ENCODE measurements around the gene LRRC71. TPM values are rescaled to one million over a fixed set of nuclear protein-coding genes. Genes with fewer than 3 reads are reported as not detected.

LRRC71 gene
- total RNA-seq, 2 experiments from 2014 or later = not detected

DNA sequence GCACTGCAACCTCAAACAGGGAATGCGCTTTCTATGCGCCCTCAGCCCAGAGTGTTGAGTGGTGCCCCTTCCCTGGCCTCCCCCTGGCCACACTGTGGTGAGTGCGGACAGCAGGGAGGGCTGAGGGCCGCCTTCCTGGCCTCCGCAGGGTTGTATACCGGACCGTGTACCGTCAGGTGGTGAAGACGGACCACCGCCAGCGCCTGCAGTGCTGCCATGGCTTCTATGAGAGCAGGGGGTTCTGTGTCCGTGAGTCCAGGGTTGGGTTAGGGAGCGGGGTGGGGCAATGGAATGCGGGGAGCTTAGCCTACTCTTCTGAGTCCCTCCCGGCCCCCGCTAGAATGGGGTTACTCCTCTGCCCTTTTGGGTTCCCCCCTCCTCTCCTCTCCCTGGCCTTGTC lies 15.3 kb upstream of the LRRC71 start:
- Mint-ChIP-seq H3K9me3 (no peaks in the 10 kb centered on the region), H3K27ac (no peak overlapping the region), H3K4me3 (no peak overlapping the region), H3K36me3 (ENCODE audit: low read depth) (no peaks in the 10 kb centered on the region), H3K4me1 (ENCODE audit: low read depth) (no peaks in the 10 kb centered on the region), H3K27me3 (peaks cover 6% of the 10 kb centered on the region)
- POLR2A ChIA-PET = no interaction called here
- intact Hi-C loops (cut with DNase I, micrococcal nuclease) = no loop called here
- Histone ChIP-seq H3K27ac (ENCODE audit: low read depth in 1 of 2, low read length in 2 of 2) (no peak overlapping the region), H3K9me3 (ENCODE audit: control insufficient read depth in 1 of 2, insufficient read depth in 1 of 2, low read length in 2 of 2) (peaks cover 0 to 18% of the 10 kb centered on the region in 2 experiments), H3K36me3 (ENCODE audit: insufficient read depth, low read length) (no peaks in the 10 kb centered on the region), H3K4me3 (ENCODE audit: low read length) (no peak overlapping the region), H3K4me1 (ENCODE audit: insufficient read depth, low read length) (no peaks in the 10 kb centered on the region), H3K27me3 (ENCODE audit: control insufficient read depth in 1 of 2, insufficient read depth in 2 of 2, low read length in 2 of 2) (peaks cover 0 to 5% of the 10 kb centered on the region in 2 experiments)
- no peak for DNase-seq
- TF ChIP-seq, protein P1, sequence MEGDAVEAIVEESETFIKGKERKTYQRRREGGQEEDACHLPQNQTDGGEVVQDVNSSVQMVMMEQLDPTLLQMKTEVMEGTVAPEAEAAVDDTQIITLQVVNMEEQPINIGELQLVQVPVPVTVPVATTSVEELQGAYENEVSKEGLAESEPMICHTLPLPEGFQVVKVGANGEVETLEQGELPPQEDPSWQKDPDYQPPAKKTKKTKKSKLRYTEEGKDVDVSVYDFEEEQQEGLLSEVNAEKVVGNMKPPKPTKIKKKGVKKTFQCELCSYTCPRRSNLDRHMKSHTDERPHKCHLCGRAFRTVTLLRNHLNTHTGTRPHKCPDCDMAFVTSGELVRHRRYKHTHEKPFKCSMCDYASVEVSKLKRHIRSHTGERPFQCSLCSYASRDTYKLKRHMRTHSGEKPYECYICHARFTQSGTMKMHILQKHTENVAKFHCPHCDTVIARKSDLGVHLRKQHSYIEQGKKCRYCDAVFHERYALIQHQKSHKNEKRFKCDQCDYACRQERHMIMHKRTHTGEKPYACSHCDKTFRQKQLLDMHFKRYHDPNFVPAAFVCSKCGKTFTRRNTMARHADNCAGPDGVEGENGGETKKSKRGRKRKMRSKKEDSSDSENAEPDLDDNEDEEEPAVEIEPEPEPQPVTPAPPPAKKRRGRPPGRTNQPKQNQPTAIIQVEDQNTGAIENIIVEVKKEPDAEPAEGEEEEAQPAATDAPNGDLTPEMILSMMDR (IDR thresholded peaks at IDR 0.05) = no peak
- no peak for ATAC-seq (ENCODE audit: poor library complexity)
- CTCF ChIA-PET = no interaction called here

DNA sequence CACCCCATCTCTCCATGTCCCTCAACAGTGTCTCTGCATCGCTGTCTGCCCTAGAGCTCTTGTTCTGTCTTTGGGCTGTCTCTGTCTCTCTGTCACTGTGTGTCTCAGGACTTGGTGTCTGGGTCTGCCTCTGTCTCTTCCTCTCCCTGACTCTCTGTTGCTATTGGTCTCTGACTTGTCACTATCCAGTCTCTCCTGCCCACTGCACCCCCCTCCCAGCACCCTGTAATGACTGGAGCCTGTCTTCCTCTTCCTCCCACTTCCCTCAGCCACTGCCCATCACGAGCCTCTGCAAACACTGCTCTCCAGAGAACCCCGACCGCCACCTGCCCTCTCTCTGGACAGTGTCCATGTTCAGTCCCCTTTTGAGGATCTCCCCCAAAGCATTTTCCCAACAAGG lies 14.8 kb upstream of the LRRC71 start:
- Histone ChIP-seq H3K9me3 (ENCODE audit: control insufficient read depth in 1 of 2, insufficient read depth in 1 of 2, low read length in 2 of 2) (peaks cover 0 to 18% of the 10 kb centered on the region in 2 experiments), H3K27me3 (ENCODE audit: control insufficient read depth in 1 of 2, insufficient read depth in 2 of 2, low read length in 2 of 2) (peaks cover 0 to 5% of the 10 kb centered on the region in 2 experiments), H3K27ac (ENCODE audit: low read depth in 1 of 2, low read length in 2 of 2) (no peak overlapping the region), H3K4me3 (ENCODE audit: low read length) (no peak overlapping the region), H3K36me3 (ENCODE audit: insufficient read depth, low read length) (no peaks in the 10 kb centered on the region), H3K4me1 (ENCODE audit: insufficient read depth, low read length) (no peaks in the 10 kb centered on the region)
- TF ChIP-seq, protein P1 (IDR thresholded peaks at IDR 0.05) = no peak
- H3K9me3 Mint-ChIP-seq = no peaks in the 10 kb centered on the region
- ATAC-seq (ENCODE audit: poor library complexity) (no peak), DNase-seq (no peak)
- ChIA-PET POLR2A (no interaction called here), CTCF (no interaction called here)
- H3K36me3 Mint-ChIP-seq (ENCODE audit: low read depth) = no peaks in the 10 kb centered on the region
- no peak overlapping the region for H3K27ac Mint-ChIP-seq
- peaks cover 10% of the 10 kb centered on the region for H3K27me3 Mint-ChIP-seq
- no peaks in the 10 kb centered on the region for H3K4me1 Mint-ChIP-seq (ENCODE audit: low read depth)
- intact Hi-C loops (cut with DNase I, micrococcal nuclease) = no loop called here
- H3K4me3 Mint-ChIP-seq = no peak overlapping the region

DNA sequence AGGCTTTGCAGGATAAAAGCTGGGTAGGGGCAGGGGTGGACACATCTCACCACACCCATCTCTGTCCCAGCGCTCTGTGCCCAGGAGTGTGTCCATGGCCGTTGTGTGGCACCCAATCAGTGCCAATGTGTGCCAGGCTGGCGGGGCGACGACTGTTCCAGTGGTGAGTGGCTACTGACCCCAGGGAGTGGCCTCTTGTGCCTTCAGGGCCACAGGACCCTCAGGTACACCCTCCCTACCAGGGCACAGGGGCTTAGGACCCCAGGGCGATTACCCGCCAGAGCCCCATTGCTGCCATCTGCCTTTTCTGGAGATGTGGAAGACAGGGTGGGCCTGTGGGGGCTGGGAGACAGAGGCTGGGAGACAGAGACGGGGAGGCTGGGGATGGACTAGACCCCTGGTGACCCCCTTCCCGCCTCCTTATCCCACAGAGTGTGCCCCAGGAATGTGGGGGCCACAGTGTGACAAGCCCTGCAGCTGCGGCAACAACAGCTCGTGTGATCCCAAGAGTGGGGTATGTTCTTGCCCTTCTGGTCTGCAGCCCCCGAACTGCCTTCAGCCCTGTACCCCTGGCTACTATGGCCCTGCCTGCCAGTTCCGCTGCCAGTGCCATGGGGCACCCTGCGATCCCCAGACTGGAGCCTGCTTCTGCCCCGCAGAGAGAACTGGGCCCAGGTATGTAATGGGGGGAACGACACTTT lies 14.1 kb upstream of the LRRC71 start:
- Histone ChIP-seq H3K4me3 (ENCODE audit: low read length) (no peak overlapping the region), H3K36me3 (ENCODE audit: insufficient read depth, low read length) (no peaks in the 10 kb centered on the region), H3K4me1 (ENCODE audit: insufficient read depth, low read length) (no peaks in the 10 kb centered on the region), H3K27ac (ENCODE audit: low read depth in 1 of 2, low read length in 2 of 2) (no peak overlapping the region), H3K27me3 (ENCODE audit: control insufficient read depth in 1 of 2, insufficient read depth in 2 of 2, low read length in 2 of 2) (peaks cover 0 to 5% of the 10 kb centered on the region in 2 experiments), H3K9me3 (ENCODE audit: control insufficient read depth in 1 of 2, insufficient read depth in 1 of 2, low read length in 2 of 2) (peaks cover 0 to 18% of the 10 kb centered on the region in 2 experiments)
- no peak overlapping the region for H3K4me3 Mint-ChIP-seq
- no peaks in the 10 kb centered on the region for H3K4me1 Mint-ChIP-seq (ENCODE audit: low read depth)
- ChIA-PET CTCF (no interaction called here), POLR2A (no interaction called here)
- intact Hi-C loops (cut with DNase I, micrococcal nuclease) = no loop called here
- TF ChIP-seq, protein P1 (IDR thresholded peaks at IDR 0.05) = no peak
- H3K36me3 Mint-ChIP-seq (ENCODE audit: low read depth) = no peaks in the 10 kb centered on the region
- H3K27ac Mint-ChIP-seq = no peak overlapping the region
- peaks cover 8% of the 10 kb centered on the region for H3K27me3 Mint-ChIP-seq
- DNase-seq = no peak
- no peaks in the 10 kb centered on the region for H3K9me3 Mint-ChIP-seq
- ATAC-seq (ENCODE audit: poor library complexity) = no peak
